SJSA1 (cell line): Measurements from ENCODE around the gene NAT8L. TPM values are rescaled to one million over a fixed set of nuclear protein-coding genes. Genes with fewer than 3 reads are reported as not detected.
"Not testable (repeated sequence)": the region's sequence is repeated elsewhere in the genome, so short reads cannot be mapped to it uniquely, and the experiment has no call there.

Experiments
- DNase-seq, 2 experiments: peaks; one replicate each; pipeline ENCODE4 v3.0.0-alpha.2; 2015 to 2020; ENCODE audit warnings: low spot score in 2 of 2, low read depth in 1 of 2
- H3K27ac ChIP-seq: fragments of 250-450 bp; sonication (Bioruptor Pico); 2 replicates; pipeline ENCODE4 v1.5.1; 2020; ENCODE audit warnings: mild to moderate bottlenecking, moderate library complexity
- H3K27me3 ChIP-seq: fragments of 250-450 bp; sonication (Bioruptor Pico); replicated peaks from 2 replicates; pipeline ENCODE4 v1.5.1; 2020; ENCODE audit warnings: mild to moderate bottlenecking, moderate library complexity
- H3K36me3 ChIP-seq: fragments of 250-450 bp; sonication (Bioruptor Pico); 2 replicates; pipeline ENCODE4 v1.5.1; 2020; ENCODE audit warnings: mild to moderate bottlenecking
- H3K4me1 ChIP-seq: fragments of 250-450 bp; sonication (Bioruptor Pico); replicated peaks from 2 replicates; pipeline ENCODE4 v1.6.1; 2021; ENCODE audit warnings: mild to moderate bottlenecking
- H3K4me3 ChIP-seq: fragments of 250-450 bp; sonication (Bioruptor Pico); 2 replicates; pipeline ENCODE4 v1.5.1; 2020; ENCODE audit warnings: mild to moderate bottlenecking
- H3K9me3 ChIP-seq: fragments of 250-450 bp; sonication (Bioruptor Pico); replicated peaks from 2 replicates; pipeline ENCODE4 v1.5.1; 2020; ENCODE audit warnings: mild to moderate bottlenecking
- total RNA-seq: library from RNA; depleted of rRNA; stranded (reverse); fragments of >200 nt; shearing (Covaris generic); gene quantifications from 2 replicates; pipeline ENCODE4 v1.2.3, GENCODE V29; 2014; rRNA removed

NAT8L gene, protein sequence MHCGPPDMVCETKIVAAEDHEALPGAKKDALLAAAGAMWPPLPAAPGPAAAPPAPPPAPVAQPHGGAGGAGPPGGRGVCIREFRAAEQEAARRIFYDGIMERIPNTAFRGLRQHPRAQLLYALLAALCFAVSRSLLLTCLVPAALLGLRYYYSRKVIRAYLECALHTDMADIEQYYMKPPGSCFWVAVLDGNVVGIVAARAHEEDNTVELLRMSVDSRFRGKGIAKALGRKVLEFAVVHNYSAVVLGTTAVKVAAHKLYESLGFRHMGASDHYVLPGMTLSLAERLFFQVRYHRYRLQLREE
- not detected in 2 replicates for total RNA-seq

DNA sequence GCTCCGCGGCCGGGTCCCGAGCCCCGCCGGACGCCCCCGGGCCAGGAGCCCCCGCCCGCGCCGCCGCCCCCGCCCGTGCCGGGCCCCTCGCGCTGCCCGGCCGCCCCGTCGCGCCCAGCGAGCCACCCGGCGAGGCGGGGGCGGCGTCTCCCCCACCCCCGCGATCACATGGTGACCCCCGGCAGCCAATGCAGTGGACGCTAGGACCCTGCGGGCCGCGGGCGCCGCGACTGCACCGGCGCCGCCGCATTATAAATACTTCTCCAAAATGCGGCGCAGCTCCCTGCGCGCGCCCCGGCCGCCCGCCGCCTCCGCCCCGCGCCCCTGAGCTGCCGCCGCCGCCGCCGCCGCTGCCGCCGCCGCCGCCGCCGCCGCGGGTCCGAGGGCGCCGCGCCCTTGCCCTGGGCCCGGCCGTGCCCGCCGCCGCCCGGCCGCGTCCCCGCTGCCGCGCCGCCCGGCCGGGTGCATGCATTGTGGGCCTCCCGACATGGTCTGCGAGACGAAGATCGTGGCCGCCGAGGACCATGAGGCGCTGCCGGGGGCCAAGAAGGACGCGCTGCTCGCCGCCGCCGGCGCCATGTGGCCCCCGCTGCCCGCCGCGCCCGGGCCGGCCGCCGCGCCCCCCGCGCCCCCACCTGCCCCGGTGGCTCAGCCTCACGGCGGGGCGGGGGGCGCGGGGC, at the start of gene NAT8L:
Gene NAT8L (plus strand): TSS at position 282 of the 680 bp plus-strand sequence. CDS start 185 bp downstream, at position 467.
- Histone ChIP-seq H3K27me3 (peaks cover 9% of the 10 kb centered on the region; the same call in 1 of the 2 replicates), H3K36me3 (no peaks in the 10 kb centered on the region), H3K27ac (no peak within 1 kb of the TSS), H3K9me3 (no peaks in the 10 kb centered on the region), H3K4me3 (no peak within 1 kb of the TSS), H3K4me1 (no peaks in the 10 kb centered on the region)
- DNase-seq = no peak

DNA sequence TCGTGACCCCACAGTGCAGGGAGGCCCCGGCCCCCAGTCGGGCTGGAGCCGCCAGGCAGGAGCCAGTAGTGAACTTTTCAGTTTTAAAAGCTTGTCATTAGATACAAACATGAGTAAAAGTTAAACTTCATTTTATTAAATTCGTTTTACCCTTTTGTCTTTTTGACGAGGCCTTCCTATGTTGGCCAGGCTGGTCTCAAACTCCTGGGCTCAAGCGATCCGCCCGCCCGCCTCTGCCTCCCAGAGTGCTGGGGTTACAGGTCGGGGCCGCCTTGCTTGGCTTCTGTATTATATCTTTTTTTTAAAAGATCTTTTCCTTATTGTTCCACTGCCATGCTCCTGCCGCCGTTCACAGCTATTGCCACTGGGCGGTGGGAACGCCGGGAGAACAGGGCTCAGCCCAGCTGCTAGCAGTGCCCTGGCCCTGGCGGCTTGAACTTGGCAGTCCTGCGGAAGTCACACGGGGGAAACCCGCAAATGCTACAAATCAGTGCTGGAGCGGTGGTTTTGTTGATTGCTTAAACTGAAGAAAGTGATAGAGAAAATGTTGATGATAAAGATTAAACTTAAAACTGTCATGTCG, 49.4 kb upstream of the NAT8L start:
- no peaks in the 10 kb centered on the region for H3K9me3 ChIP-seq
- peak overlapping the region; percentile 65 for H3K4me3 ChIP-seq
- no peaks in the 10 kb centered on the region for H3K4me1 ChIP-seq
- DNase-seq = no peak
- H3K27ac ChIP-seq = no peak overlapping the region
- H3K36me3 ChIP-seq = no peaks in the 10 kb centered on the region
- no peaks in the 10 kb centered on the region for H3K27me3 ChIP-seq

DNA sequence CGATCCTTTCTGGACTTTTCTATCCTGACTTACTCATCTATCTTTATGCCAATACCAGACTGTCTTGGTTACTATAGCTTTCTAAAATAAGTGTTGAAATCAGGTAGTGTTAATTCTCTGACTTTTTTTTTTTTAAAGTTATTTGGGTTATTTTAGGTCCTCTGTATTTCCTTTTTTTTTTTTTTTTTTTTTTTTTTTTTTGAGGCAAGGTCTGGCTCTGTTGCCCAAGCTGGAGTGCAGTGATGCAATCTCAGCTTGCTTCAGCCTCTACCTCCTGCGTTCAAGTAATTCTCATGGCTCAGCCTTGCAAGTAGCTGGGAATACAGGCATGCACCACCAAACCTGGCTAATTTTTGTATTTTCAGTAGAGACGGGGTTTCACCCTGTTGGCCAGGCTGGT, 47.5 kb upstream of the NAT8L start:
- Histone ChIP-seq H3K4me3 (no peak overlapping the region), H3K9me3 (no peaks in the 10 kb centered on the region), H3K4me1 (no peaks in the 10 kb centered on the region), H3K36me3 (no peaks in the 10 kb centered on the region), H3K27ac (no peak overlapping the region), H3K27me3 (no peaks in the 10 kb centered on the region)
- no peak for DNase-seq

DNA sequence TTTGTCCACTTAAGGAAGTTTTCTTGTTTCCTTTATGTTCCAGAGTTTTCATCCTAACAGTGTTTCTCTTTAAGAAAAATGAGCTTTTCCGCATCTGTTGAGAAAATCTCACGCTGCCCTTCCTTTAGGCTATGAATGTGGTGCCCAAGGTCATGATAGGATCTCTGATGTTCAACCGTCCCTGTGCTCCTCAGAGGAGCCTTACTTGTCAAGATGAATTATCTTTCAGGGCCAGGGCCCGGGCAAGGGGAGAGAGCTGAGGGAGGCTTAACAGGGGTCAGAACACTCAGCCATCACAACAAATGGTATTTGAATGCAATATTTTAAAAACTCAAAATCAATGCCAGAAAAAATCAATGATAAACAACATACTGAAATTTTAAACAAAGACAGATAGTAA, 44.1 kb upstream of the NAT8L start:
- H3K27me3 ChIP-seq = no peaks in the 10 kb centered on the region
- no peaks in the 10 kb centered on the region for H3K36me3 ChIP-seq
- no peak overlapping the region for H3K4me3 ChIP-seq
- no peaks in the 10 kb centered on the region for H3K4me1 ChIP-seq
- no peaks in the 10 kb centered on the region for H3K9me3 ChIP-seq
- DNase-seq = no peak
- H3K27ac ChIP-seq = no peak overlapping the region

DNA sequence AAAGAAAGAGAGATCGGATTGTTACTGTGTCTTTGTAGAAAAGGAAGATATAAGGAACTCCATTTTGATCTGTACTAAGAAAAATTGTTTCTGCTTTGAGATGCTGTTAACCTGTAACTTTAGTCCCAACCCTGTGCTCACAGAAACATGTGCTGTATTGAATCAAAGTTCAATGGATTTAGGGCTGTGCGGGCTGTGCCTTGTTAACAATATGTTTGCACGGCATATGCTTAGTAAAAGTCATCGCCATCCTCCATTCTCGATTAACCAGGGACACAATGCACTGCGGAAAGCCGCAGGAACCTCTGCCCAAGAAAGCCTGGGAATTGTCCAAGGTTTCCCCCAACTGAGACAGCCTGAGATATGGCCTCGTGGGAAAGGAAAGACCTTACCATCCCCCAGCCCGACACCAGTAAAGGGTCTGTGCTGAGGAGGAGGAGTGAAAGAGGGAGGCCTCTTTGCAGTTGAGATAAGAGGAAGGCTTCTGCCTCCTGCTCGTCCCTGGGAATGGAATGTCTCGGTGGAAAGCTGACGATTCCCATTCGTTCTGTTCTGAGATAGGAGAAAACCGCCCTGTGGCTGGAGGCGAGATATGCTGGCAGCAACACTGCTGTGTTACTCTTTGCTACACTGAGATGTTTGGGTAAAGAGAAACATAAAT, 37.6 kb upstream of the NAT8L start:
- not testable (repeated sequence) for H3K27ac ChIP-seq, H3K36me3 ChIP-seq, H3K4me3 ChIP-seq, DNase-seq, H3K9me3 ChIP-seq, H3K27me3 ChIP-seq, H3K4me1 ChIP-seq

DNA sequence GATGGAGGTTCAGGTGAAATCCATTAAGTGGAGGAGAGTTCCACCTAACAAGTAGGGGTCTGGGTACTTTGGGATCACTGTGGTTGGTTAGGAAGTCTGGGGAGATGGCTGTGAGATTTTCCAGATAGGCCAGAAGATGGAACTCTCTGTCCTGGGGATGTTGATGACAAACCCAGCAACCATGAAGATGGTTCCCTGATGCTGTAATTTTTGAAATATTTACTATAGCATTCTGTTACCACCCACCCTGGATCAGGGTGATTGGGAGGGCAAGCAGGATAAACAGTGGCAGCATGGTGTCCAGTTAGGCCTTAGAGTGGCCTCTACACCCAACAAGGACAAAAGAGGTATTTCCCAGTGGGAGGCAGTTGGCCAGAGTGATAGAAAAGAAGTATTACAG, 34.4 kb upstream of the NAT8L start:
- Histone ChIP-seq H3K4me1 (no peaks in the 10 kb centered on the region), H3K4me3 (no peak overlapping the region), H3K9me3 (no peaks in the 10 kb centered on the region), H3K36me3 (no peaks in the 10 kb centered on the region), H3K27ac (no peak overlapping the region), H3K27me3 (peaks cover 2% of the 10 kb centered on the region; the same call in 1 of the 2 replicates)
- DNase-seq = no peak

DNA sequence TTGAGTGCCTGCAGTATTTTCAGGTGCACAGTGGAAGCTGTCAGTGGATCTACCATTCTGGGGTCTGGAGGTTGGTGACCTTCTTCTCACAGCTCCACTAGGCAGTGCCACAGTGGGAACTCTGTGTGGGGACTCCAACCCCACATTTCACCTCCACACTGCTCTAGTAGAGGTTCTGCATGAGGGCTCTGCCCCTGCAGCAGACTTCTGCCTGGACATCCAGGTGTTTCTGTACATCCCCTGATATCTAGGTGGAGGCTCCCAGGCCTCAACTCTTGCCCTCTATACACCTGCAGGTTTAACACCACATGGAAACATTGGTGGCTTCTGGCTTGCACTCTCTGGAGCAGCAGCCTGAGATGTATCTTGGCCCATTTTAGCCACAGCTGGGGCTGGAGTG, 33.3 kb upstream of the NAT8L start:
- no peak overlapping the region for H3K27ac ChIP-seq
- H3K9me3 ChIP-seq = no peaks in the 10 kb centered on the region
- no peaks in the 10 kb centered on the region for H3K36me3 ChIP-seq
- no peak overlapping the region for H3K4me3 ChIP-seq
- no peaks in the 10 kb centered on the region for H3K4me1 ChIP-seq
- DNase-seq = no peak
- peaks cover 2% of the 10 kb centered on the region; the same call in 1 of the 2 replicates for H3K27me3 ChIP-seq

DNA sequence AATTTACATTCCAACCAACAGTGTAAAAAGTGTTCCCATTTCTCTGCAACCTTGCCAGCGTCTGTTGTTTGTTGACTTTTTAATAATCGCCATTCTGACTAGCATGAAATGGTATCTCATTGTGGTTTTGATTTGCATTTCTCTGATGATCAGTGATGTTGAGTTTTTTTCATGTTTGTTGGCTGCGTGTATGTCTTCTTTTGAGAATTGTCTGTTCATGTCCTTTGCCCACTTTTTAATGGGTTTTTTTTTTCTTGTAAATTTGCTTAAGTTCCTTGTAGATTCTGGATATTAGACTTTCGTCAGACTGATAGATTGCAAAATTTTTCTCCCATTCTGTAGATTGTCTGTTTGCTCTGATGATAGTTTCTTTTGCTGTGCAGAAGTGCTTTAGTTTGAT, 32.0 kb upstream of the NAT8L start:
- H3K9me3 ChIP-seq, H3K36me3 ChIP-seq, DNase-seq, H3K27me3 ChIP-seq, H3K27ac ChIP-seq, H3K4me3 ChIP-seq, H3K4me1 ChIP-seq: not testable (repeated sequence)

DNA sequence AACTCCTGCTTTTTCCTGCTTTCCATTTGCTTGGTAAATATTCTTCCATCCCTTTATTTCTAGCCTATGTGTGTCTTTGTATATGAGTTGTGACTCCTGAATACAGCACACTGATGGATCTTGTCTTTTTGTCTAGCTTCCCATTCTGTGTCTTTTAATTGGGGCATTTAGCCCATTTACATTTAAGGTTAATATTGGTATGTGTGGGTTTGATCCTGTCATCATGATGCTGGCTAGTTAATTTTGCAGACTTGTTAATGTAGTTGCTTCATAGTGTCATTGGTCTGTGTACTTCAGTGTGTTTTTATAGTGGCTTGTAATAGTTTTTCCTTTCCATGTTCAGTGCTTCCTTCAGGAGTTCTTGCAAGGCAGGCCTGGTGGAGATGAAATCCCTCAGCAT, 28.0 kb upstream of the NAT8L start:
- not testable (repeated sequence) for H3K27ac ChIP-seq, H3K4me1 ChIP-seq, DNase-seq, H3K36me3 ChIP-seq, H3K4me3 ChIP-seq, H3K9me3 ChIP-seq, H3K27me3 ChIP-seq

DNA sequence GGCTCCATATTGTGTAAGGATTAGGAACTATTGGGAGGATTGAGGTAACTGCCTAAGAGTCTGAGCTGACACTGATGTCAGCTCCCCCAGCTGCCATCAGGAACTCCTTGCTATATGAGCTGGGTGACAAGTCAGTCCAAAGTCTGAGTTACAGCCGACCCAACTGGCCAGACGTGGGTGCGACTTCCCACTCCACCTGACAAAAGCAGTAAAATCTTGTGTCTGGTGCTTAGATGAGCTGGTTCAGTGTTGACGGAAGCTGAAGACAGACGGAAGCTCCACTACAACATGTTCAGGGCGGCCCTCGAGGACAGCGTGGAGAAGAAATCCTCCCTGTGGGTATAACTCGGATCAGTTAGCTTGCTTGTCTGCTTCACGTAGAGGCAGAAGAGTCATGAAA, 22.8 kb upstream of the NAT8L start:
- no peak for DNase-seq
- H3K9me3 ChIP-seq = no peaks in the 10 kb centered on the region
- no peak overlapping the region for H3K4me3 ChIP-seq
- H3K27ac ChIP-seq = no peak overlapping the region
- H3K4me1 ChIP-seq = peaks cover 2% of the 10 kb centered on the region
- H3K36me3 ChIP-seq = no peaks in the 10 kb centered on the region
- peaks cover 10% of the 10 kb centered on the region for H3K27me3 ChIP-seq

DNA sequence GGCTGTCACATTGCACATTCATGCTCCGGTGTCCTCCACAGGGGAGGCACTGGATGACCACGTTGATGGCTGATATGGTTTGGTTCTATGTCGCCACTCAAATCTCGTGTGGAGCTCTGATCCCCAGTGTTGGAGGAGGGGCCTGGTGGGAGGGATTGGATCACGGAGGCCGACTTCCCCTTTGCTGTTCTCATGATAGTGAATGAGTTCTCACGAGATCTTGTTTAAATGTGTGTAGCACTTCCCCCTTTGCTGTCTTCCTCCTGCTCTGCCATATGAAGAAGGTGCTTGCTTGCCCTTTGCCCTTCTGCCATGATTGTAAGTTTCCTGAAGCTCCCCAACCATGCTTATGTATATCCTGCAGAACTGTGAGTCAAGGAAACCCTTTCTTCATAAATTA, 22.3 kb upstream of the NAT8L start:
- Histone ChIP-seq H3K27me3 (peaks cover 15% of the 10 kb centered on the region), H3K27ac (no peak overlapping the region), H3K4me1 (peaks cover 6% of the 10 kb centered on the region)

DNA sequence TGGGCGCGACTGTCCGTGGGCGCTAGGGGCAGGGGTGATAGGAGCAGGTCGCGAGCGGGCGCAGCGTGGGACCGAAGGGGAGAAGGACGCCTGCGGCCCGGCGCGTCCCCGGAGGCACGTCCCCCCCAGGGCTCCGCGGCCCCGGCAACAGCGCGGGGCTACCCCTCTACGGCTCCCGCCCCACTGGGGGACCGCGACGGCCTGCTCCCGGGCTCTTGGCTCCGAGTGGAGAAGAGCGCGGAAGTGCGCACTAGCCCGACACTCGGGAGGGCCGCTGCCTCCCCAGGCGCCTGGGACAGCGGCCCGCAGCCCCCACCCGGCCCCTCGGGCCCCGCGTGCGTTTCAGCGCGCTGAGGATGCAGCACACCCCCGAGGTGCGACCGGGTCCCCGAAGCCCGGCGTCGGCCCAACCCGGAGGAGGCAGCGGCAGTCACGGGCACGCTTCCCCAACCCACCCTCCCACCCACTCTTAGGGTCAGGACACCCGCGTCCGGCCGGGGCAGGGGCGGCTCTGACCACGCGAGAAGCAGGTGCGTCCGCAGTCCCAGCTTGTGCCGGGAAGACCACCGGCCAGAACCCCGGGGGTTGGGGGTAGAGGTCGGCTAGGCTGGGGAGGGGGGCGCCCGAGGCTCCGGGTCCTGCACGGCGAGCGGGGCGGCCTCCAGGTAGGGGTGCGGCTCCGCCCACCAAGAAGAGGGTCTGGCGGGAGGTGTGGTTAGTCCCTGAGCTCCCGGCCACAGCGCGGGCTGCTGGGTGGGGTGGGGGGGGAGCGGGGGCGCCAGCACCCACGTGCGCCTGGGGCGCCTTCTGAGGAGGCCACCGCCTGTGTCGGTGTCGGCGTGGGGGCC, 18.5 kb upstream of the NAT8L start:
- Histone ChIP-seq H3K4me3 (no peak overlapping the region), H3K9me3 (no peaks in the 10 kb centered on the region), H3K27me3 (peaks cover 15% of the 10 kb centered on the region), H3K36me3 (no peaks in the 10 kb centered on the region), H3K27ac (no peak overlapping the region), H3K4me1 (peaks cover 6% of the 10 kb centered on the region)
- no peak for DNase-seq

More for the DNA sequence above, 22.3 kb upstream of the NAT8L start:
- DNase-seq = no peak
- Histone ChIP-seq H3K9me3 (no peaks in the 10 kb centered on the region), H3K36me3 (no peaks in the 10 kb centered on the region), H3K4me3 (no peak overlapping the region)
